Activated CD8-positive, alpha-beta memory T cell treated with anti-CD3 and anti-CD28 coated beads, Interleukin-2, amount 50 U/mL, for 24 hours (primary cell): ENCODE data around the gene LMF1.
"Not testable (repeated sequence)": the region's sequence is repeated elsewhere in the genome, so short reads cannot be mapped to it uniquely, and the experiment has no call there.

Experiments used
- DNase-seq: peaks from one replicate; pipeline ENCODE4 v3.0.0-alpha.2; 2020; ENCODE audit errors: extremely low read depth

The LMF1 gene

GRCh38 chr16:970386-970765 is 408 bp downstream of the LMF1 start:
- DNase-seq: no peak

DNA sequence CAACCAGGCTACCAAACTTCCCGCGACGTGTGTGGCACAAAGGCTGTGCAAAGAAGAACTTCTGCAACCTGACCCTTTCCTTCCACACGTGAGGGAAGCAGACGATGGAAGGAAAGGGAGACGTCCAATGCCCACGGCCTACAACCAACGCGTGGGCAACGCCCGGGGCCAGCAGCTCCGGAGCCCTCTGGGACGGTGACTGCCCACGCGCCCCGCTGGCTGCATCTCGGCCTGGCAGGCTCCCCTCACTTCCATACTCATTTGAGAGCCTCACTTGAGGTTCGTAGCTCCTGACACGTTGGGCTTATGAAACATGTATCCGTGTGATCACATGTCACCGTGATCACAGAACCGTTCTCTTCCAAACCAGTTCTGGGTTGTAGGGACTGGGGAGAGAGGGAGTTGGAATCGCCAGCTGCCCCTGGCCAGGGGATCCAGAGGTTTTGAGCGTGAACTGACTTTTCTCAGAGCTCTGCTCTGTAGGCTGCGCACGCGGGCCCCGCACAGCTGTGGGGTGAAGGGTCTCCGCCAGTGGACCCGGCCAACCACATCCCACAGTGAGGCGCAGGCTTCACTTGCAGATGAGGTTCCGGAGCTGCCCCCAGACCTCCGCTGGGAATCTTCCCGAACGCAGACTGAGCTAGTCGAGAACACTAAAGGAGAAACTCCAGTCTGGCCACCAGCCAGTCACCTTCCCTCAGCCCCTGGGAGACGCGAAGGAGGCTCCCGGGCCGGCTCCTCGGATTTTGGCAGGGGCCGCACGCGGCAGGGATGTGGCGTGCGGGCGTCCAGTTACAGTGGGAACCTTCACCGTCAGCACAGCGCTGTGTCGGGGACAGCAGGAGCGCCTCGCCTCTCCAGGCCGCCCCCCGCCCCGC is 1.0 kb downstream of the LMF1 start:
- DNase-seq: no peak

DNA sequence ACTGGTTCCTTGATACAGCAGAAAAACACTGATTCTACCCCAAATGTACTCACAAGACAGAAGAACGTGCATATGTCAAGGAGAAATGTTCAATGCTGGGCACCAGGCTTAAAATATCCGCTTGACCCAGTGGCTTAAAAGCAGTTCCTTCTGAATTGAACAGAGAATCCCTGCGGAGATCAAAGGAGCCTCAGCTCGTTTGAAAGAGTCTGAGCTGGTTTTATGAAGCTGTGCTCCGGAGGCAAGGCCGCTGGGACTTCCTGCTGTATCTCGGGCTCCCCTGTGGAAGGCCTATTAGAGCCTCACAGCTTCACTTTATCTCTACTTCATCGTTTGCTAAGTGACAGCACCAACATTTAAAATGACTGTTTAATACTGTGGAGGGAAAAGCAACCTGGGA is 2.2 kb downstream of the LMF1 start:
- no peak for DNase-seq

DNA sequence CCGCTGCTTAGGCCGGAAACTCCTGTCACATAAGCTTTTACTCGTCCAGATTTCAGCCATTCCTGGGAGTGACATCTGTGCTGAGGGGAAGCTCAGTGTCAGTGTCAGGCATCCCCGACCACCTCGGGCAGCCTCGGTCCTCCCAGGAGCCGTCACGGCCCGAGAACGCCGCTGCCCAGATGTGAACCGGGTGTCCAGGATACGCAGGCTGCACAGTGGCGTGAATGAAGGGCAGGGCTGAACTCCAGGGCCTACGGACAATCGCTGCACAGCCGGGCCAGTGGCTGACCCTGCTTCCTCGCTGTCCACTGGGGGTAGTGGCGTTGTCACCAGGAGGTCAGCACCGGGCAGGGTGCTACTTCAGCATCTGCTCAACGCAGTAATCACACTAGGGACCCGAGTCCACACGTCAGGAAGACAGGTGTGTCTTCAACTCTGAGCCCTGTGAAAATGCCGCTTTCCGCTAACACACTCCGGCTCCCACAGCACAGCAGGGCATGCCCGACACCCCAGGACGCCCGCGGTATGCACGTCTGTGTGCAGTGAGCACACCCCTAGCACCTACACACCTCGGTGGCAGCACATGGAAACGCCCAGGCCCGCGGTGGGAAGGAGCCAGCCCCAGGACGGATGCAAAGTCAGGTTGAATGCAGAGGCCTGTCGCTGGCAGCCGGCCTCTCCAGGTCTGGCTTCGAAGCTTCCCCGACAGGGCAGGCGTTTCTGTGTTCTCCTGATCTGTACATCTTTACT is 3.1 kb downstream of the LMF1 start:
- no peak for DNase-seq

DNA sequence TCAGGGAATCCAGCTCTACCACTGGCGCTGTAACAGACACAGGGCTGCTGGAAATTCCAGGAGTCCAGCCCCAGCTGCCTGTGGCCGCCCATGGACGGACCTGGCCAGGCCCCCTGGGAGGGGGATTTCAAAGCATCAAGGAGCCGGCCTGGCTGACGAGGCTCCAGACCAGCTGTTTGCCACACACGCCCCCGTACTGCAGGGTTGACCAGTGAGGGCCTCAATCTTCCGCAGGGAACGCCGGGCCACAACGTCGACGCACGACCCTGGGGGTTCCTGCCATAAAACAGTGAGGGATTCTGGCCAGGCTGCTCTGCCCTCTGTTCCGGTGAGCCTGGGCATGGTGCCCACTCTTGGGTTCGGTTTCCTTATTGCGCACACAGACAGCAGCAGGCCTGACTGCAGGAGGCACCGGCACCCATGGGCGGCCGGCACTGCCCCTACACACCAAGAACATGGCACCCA is 3.7 kb downstream of the LMF1 start:
- DNase-seq: no peak

DNA sequence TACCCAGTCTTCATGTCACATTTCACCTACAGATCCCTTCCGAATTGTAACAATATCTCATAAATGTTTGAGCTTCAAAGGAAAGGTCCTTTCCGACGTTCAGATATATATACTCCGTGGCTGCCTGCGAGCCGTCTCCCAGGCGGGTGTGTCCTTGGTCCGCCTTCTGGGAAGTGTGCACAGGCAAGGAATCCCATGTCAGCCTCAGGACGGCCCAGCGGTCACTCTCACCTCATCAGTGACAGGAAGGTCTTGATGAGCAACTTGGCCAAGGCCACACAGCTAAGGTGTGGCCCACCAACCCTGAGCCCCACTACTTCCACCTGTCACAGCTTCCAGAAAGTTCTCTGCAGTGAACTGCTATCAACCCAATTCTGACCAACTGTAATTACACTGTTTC is 4.3 kb downstream of the LMF1 start:
- DNase-seq: no peak

DNA sequence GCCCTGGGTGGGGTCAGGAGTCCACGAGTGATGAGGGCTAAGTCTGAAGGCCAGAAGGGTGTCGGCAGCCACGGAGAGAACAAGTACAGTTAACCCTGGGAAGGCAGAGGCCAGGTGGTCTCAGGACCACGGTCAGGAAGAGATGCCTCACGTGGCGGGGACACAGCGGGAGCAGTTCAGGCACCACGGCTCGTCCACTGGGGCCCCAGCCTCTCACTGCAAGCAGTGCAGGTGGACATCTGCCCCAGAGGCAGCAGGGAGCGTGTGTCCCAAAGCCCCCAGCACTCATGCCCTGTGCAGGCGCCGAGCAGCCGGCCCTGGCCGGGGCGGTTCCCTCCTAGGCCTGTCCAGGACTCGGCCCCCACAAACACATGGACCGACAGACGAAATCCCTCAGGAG is 4.7 kb downstream of the LMF1 start:
- DNase-seq: no peak

DNA sequence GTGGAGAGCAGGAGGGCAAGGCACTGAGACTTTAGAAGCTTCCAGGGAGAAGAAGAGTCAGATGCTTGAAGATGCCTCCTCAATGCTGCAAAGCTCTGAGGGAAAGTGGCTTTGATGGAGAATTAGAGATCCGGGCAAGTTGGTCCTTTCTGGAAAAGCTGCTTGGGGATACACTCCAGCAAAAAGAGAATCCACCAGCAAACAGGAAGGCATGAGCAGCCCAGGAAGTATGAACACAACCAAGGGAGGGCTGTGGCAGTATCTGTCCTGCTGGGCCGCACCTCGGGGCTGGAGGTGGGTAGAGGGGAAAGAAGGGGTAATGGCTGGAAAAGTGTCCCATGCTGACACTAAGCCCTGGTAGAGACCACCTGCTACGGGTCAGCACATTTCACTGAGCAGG is 5.3 kb downstream of the LMF1 start:
- DNase-seq: no peak

- DNase-seq: no peak
Observed at GRCh38 chr16:965036-965395, 5.8 kb downstream of the LMF1 start.

GRCh38 chr16:964356-965035 is 6.3 kb downstream of the LMF1 start:
- no peak for DNase-seq

DNA sequence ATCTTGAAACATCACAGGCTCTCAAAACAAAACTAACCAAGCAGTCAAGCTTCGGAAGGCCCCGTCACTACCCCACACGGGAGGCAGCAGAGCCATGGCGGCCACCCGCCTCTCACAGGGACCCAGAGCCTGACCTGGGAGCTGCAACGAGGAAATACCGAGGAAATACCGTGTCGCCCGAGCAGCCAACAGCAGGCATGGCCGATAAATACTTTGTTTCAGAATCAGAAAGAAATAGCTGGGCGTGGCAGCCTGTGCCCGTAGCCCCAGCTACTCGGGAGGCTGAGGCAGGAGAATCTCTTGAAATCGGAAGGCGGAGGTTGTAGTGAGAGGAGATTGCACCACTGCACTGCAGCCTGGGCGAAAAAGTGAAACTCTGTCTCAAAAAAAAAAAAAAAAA is 6.9 kb downstream of the LMF1 start:
- no peak for DNase-seq

DNA sequence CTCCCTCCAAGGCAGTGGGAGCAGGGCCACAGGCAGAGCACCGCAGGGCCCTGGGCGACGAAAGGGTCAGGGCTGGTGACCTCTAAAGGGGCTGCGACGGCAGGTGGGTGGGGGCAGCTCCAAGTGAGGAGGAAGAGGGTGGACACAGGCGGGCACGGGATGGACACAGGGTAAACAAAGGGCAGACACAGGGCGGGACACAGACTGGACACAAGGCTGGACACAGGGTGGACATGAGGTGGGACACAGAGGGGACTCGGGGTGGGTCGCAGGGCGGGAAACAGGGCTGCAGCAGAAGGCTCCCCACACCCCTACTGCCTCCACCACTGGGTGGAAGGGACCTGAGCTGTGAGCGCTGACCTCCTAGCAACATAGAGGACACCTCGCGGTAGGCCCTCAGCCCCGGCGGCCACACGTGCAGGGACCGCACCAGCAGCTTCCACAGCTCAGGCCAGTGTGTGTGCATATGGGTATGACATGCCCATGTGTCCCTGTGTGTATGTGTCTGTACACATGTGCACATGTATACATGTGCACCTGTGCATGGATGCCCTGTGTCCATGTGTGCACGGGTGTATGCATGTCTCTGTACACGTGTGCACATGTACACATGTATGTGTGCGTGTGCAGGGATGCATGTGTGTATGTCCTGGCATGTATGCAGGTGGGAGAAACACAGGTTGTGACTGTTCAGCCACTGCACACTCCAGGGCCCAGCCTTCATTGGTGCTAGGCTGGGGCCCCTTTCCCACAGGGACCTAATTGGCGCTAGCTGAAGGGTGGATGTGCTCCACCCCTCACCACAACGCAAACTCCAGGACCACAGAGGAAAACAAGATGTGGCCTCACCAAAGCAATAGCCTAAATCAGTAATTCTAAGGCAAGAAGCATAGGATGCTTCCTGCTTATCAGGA is 7.6 kb downstream of the LMF1 start:
- no peak for DNase-seq

- DNase-seq: no peak
Observed at GRCh38 chr16:962366-962765, 8.4 kb downstream of the LMF1 start.

- no peak for DNase-seq
Observed at GRCh38 chr16:959232-960040, 11.3 kb downstream of the LMF1 start.

- not testable (repeated sequence) for DNase-seq
Observed at GRCh38 chr16:955766-956165, 15.0 kb downstream of the LMF1 start.

DNA sequence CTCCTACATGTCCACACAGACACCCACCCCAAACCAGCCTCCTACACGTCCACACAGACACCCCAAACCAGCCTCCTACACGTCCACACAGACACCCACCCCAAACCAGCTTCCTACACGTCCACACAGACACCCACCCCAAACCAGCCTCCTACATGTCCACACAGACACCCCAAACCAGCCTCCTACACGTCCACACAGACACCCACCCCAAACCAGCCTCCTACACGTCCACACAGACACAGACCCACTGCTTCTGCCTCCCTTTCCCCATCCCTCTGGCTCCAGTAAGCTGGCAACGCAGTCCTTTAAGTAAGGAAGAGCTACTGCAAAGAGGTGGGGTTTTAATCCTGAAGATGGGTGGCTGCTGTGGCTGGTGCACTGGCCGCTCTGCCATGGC is 17.0 kb downstream of the LMF1 start:
- DNase-seq: not testable (repeated sequence)

DNA sequence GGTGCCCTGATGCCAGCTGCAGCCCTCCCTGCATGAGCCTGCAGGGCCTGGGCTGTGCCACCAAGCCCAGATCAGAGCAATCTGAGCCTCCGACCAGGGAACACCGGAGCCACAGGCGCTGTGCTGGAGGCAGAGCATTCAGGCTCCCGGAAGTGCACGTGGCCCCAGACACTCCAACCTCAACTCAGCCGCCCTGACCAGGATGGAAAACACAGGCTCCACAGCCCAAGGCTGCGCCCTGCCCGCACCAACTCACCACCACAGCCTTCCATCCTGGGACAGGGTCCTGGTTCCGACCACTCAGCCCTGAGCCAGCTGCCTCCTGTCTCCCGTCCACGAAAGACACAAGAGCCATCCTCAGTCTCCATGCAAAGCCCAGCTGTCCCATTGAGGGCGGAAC is 18.5 kb downstream of the LMF1 start:
- DNase-seq: no peak

DNA sequence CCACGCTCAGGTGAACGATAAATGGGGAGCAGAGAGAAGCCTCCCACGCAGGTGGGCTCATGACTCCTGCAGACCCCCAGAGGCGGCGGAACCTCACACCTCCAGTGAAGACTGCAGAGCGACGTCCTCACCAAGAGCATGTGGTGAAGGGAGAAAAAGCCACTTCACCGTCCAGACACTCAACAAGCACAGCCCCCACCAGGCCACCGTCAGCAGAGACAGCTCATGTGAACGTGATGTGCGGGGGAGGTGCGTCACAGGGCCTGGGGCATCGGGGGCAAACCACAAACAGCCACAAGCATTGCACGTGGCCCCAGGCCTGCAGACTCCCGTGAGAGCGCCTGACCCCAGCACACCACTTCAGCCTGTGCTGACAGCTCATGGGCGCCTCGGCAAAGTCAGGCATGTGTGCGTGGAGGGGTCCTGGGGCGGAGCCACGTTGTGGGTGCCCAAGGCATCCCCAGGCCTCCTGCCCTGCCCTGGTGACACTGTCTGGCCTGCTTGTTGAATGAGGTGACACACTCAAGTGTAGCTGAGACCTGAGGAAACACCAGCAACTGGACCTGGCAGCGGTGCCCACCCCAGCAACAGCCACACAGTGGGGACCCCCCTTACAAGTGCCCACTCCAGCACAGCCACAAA is 19.0 kb downstream of the LMF1 start:
- no peak for DNase-seq

GRCh38 chr16:950733-951573 is 19.8 kb downstream of the LMF1 start:
- not testable (repeated sequence) for DNase-seq
